ENCODE data around the gene GLIS2. TPM values are rescaled to one million over a fixed set of nuclear protein-coding genes. Genes with fewer than 3 reads are reported as not detected.
A peak's percentile ranks its signal among the peaks of the same experiment; 100 is the strongest.

GLIS2 gene
- total RNA-seq, 1 experiment from 2014 or later = 23.0 TPM

DNA sequence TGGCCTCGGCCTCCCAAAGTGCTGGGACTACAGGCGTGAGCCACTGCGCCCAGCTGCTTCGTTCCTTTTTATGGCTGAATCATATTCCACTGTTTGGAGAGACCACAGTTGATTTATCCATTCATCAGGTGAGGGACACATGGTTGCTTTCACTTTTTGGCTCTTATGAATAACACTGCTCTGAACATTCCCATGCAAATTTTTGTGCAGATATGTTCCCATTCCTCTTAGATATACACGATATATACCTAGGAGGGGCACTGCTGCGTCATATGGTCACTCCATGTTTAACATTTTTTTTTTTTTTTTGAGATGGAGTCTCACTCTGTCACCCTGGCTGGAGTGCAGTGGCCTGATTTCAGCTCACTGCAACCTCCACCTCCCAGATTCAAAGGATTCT lies 13.9 kb upstream of the GLIS2 start (continued):
- TF ChIP-seq ZNF425 (CRISPR knock-in tag; conservative IDR thresholded peaks at IDR 0.05) (no peak), SMAD3 (CRISPR knock-in tag; IDR thresholded peaks at IDR 0.05; ENCODE audit: borderline replicate concordance) (no peak), CDX4 (CRISPR knock-in tag; IDR thresholded peaks at IDR 0.05; ENCODE audit: borderline replicate concordance) (no peak), NFE2L1 (CRISPR knock-in tag; IDR thresholded peaks at IDR 0.05) (no peak)
- TF ChIP-seq, protein P1, sequence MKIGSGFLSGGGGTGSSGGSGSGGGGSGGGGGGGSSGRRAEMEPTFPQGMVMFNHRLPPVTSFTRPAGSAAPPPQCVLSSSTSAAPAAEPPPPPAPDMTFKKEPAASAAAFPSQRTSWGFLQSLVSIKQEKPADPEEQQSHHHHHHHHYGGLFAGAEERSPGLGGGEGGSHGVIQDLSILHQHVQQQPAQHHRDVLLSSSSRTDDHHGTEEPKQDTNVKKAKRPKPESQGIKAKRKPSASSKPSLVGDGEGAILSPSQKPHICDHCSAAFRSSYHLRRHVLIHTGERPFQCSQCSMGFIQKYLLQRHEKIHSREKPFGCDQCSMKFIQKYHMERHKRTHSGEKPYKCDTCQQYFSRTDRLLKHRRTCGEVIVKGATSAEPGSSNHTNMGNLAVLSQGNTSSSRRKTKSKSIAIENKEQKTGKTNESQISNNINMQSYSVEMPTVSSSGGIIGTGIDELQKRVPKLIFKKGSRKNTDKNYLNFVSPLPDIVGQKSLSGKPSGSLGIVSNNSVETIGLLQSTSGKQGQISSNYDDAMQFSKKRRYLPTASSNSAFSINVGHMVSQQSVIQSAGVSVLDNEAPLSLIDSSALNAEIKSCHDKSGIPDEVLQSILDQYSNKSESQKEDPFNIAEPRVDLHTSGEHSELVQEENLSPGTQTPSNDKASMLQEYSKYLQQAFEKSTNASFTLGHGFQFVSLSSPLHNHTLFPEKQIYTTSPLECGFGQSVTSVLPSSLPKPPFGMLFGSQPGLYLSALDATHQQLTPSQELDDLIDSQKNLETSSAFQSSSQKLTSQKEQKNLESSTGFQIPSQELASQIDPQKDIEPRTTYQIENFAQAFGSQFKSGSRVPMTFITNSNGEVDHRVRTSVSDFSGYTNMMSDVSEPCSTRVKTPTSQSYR (CRISPR knock-in tag; IDR thresholded peaks at IDR 0.05) = no peak

DNA sequence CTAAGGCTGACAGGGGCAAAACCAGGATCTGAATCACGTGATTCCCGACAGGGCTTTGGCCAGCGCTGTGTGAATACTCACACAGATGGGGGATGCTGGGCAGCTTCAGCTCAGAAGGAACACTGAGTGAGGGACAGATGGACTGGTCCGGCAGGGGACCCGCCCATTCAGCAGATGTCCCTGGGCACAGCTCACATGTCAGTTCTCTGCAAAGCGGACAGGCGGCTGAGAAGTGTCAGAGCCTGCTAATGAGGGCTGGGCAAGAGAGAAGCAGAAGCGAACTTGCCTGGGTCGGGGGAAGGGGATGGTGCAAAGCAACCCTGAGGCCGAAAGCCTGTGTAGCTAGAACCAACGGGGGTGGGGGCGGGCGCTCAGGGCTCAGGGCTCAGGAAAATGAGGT lies 11.9 kb upstream of the GLIS2 start:
- ATAC-seq (no peak), DNase-seq (ENCODE audit: low spot score) (no peak)
- Mint-ChIP-seq H3K27me3 (ENCODE audit: low read depth) (no peaks in the 10 kb centered on the region), H3K4me3 (no peak overlapping the region; the same call in 1 of the 2 replicates), H3K27ac (peak overlapping the region; percentile 75), H3K4me1 (peaks cover 33% of the 10 kb centered on the region), H3K9me3 (no peaks in the 10 kb centered on the region), H3K36me3 (peaks cover 14% of the 10 kb centered on the region)
- ChIA-PET CTCF (interaction anchor here (1.1 to 2.5 kb wide), 9 partner anchors 10 to 99 kb away, joined by 3 to 11 read pairs (median 6); no protein-coding TSS in a partner anchor), POLR2A (interaction anchor here (0.7 to 1.0 kb wide), 3 partner anchors 43 to 104 kb away, joined by 3 to 6 read pairs (median 4); no protein-coding TSS in a partner anchor)
- TF ChIP-seq ETV6 (CRISPR knock-in tag; IDR thresholded peaks at IDR 0.05) (no peak), PRRX2 (CRISPR knock-in tag; IDR thresholded peaks at IDR 0.05) (no peak), ZNF416 (CRISPR knock-in tag; IDR thresholded peaks at IDR 0.05) (no peak), ZNF219 (CRISPR knock-in tag; IDR thresholded peaks at IDR 0.05; ENCODE audit: borderline replicate concordance) (no peak)
- TF ChIP-seq, protein P2, sequence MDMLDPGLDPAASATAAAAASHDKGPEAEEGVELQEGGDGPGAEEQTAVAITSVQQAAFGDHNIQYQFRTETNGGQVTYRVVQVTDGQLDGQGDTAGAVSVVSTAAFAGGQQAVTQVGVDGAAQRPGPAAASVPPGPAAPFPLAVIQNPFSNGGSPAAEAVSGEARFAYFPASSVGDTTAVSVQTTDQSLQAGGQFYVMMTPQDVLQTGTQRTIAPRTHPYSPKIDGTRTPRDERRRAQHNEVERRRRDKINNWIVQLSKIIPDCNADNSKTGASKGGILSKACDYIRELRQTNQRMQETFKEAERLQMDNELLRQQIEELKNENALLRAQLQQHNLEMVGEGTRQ (CRISPR knock-in tag; IDR thresholded peaks at IDR 0.05) = no peak

DNA sequence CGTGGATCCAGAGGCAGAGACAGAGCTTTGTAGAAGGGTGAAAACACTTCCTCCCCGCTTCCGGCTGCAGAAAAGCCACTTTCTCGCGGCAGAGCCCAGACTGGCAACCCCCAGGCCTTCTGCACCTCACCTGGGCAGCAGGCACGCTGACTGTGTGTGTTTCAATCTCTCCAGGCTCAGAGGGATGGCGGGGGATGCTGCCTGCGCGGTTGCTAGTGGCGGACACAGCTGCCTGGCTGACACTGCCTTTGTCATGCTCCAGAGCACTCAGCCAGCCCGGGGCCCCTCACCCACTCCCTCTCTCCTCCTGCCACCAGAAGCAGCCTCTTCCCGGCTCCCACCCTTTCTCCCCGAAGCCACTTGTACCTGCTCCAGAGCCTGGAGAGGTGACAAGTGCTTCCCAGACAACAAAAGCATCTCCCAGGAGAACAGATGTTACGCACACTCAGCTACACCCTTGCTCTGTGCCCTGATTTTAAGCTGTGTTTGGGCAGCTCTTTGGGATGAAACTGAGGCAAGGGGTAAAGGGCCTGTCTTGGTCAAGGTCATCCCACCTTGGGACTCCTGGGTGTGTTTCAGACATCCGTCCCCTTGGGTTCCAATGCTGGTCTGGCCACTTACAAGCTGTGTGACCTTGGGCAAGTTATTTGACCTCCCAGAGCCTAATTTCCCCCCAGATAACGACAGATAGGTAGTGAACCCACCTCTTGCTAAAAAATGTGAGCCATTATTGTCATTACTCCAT lies 9.2 kb upstream of the GLIS2 start:
- Mint-ChIP-seq H3K27ac (peak overlapping the region; percentile 92), H3K4me3 (peak overlapping the region; percentile 96), H3K36me3 (peaks cover 7% of the 10 kb centered on the region), H3K4me1 (peaks cover 39% of the 10 kb centered on the region), H3K9me3 (no peaks in the 10 kb centered on the region), H3K27me3 (ENCODE audit: low read depth) (no peaks in the 10 kb centered on the region; the same call in 1 of the 2 replicates)
- no peak for DNase-seq (ENCODE audit: low spot score)
- POLR2A ChIA-PET = interaction anchor here (0.7 to 2.5 kb wide), 5 partner anchors 10 to 67 kb away, joined by 3 to 11 read pairs (median 7); partner anchors contain the start of gene TFAP4
- ATAC-seq = peak; percentile 2; the same call in 1 of the 2 replicates
- CTCF ChIA-PET = interaction anchor here (0.7 to 7.4 kb wide), 8 partner anchors 10 to 97 kb away, joined by 4 to 75 read pairs (median 7); no protein-coding TSS in a partner anchor
- TF ChIP-seq MLX (CRISPR knock-in tag; IDR thresholded peaks at IDR 0.05) = no peak
- no peak for TF ChIP-seq SP1 (CRISPR knock-in tag; conservative IDR thresholded peaks at IDR 0.05)
- no peak for TF ChIP-seq RORB (CRISPR knock-in tag; IDR thresholded peaks at IDR 0.05)
- TF ChIP-seq ZNF121 (CRISPR knock-in tag; IDR thresholded peaks at IDR 0.05) = no peak
- TF ChIP-seq ZNF396 (CRISPR knock-in tag; IDR thresholded peaks at IDR 0.05; ENCODE audit: borderline replicate concordance) = no peak
- no peak for TF ChIP-seq ZNF232 (CRISPR knock-in tag; IDR thresholded peaks at IDR 0.05)
- no peak for TF ChIP-seq CREM (CRISPR knock-in tag; IDR thresholded peaks at IDR 0.05)
- TF ChIP-seq ZNF138 (CRISPR knock-in tag; conservative IDR thresholded peaks at IDR 0.05) = no peak
- TF ChIP-seq AR (CRISPR knock-in tag; IDR thresholded peaks at IDR 0.05) = no peak
- TF ChIP-seq SOX15 (CRISPR knock-in tag; IDR thresholded peaks at IDR 0.05) = no peak
- no peak for TF ChIP-seq NFATC4 (CRISPR knock-in tag; IDR thresholded peaks at IDR 0.05)
- TF ChIP-seq TEAD1 (CRISPR knock-in tag; IDR thresholded peaks at IDR 0.05) = no peak
